Smooth muscle cell (in vitro differentiated cells): Measurements from ENCODE around the gene NUDT5. TPM values are rescaled to one million over a fixed set of nuclear protein-coding genes. Genes with fewer than 3 reads are reported as not detected.

Experiments used
- DNase-seq: peaks from one replicate; lab custom pipeline; 2025; ENCODE audit not compliant: unreplicated experiment; lab: John Stamatoyannopoulos, UW
- H2AFZ ChIP-seq: fragments of 200-600 bp; sonication (generic); 2 replicates; pipeline ENCODE4 v1.6.0; 2016; ENCODE audit warnings: antibody characterized with exemption, low read depth, mild to moderate bottlenecking
- H3F3A ChIP-seq: fragments of 200-600 bp; sonication (generic); 2 replicates; pipeline ENCODE4 v1.6.0; 2017; ENCODE audit warnings: antibody characterized with exemption, low read depth
- H3K27ac ChIP-seq: fragments of 200-600 bp; sonication (generic); 2 replicates; pipeline ENCODE4 v1.5.1; 2016; ENCODE audit warnings: low read depth, mild to moderate bottlenecking
- H3K27me3 ChIP-seq: fragments of 200-600 bp; sonication (generic); 2 replicates; pipeline ENCODE4 v1.6.1; 2016; ENCODE audit warnings: low read depth, mild to moderate bottlenecking
- H3K36me3 ChIP-seq: fragments of 200-600 bp; sonication (generic); 2 replicates; pipeline ENCODE4 v1.5.1; 2016; ENCODE audit warnings: low read depth
- H3K4me1 ChIP-seq: fragments of 200-600 bp; sonication (generic); 2 replicates; pipeline ENCODE4 v1.5.1; 2016; ENCODE audit warnings: low read depth
- H3K4me2 ChIP-seq: fragments of 200-600 bp; sonication (generic); 2 replicates; pipeline ENCODE4 v1.6.0; 2016; ENCODE audit warnings: mild to moderate bottlenecking
- H3K4me3 ChIP-seq: fragments of 200-600 bp; sonication (generic); 2 replicates; pipeline ENCODE4 v1.5.1; 2016; ENCODE audit warnings: mild to moderate bottlenecking
- H3K79me2 ChIP-seq: fragments of 200-600 bp; sonication (generic); 2 replicates; pipeline ENCODE4 v1.6.0; 2016; ENCODE audit warnings: low read depth, mild to moderate bottlenecking
- H3K9ac ChIP-seq: fragments of 200-600 bp; sonication (generic); 2 replicates; pipeline ENCODE4 v1.6.0; 2016; ENCODE audit warnings: low read depth
- H3K9me3 ChIP-seq: fragments of 200-600 bp; sonication (generic); replicated peaks from 2 replicates; pipeline ENCODE4 v1.5.1; 2016; ENCODE audit warnings: low read depth
- H4K20me1 ChIP-seq: fragments of 200-600 bp; sonication (generic); 2 replicates; pipeline ENCODE4 v1.6.0; 2016; ENCODE audit warnings: low read depth
- WGBS: methylation state at CpG from one replicate; pipeline ENCODE4 v1.1.7; 2016; ENCODE audit warnings: low lambda C conversion rate; 5-methylcytosine and 5-hydroxymethylcytosine counted together
- polyA plus RNA-seq: library from polyadenylated mRNA; unstranded; fragments of >200 nt; fragmentation: Nextera tagmentation; extraction: Ambion mirVana; gene quantifications from 2 replicates; pipeline ENCODE4 v1.2.1, GENCODE V29; 2016
- total RNA-seq: library from RNA; depleted of rRNA; stranded (reverse); fragments of >200 nt; gene quantifications from 2 replicates; pipeline ENCODE4 v1.2.3, GENCODE V29; 2014
- TF ChIP-seq, protein P1 (sequence below): fragments of 200-600 bp; sonication (generic); IDR thresholded peaks from 2 replicates; pipeline ENCODE4 v1.5.1; 2017; ENCODE audit warnings: borderline replicate concordance, mild to moderate bottlenecking, antibody characterized with exemption; ENCODE audit not compliant: insufficient read depth, poor library complexity, severe bottlenecking

Gene NUDT5
- total and polyA plus RNA-seq, 2 experiments from 2014 or later = 64.8 to 89.6 TPM

DNA sequence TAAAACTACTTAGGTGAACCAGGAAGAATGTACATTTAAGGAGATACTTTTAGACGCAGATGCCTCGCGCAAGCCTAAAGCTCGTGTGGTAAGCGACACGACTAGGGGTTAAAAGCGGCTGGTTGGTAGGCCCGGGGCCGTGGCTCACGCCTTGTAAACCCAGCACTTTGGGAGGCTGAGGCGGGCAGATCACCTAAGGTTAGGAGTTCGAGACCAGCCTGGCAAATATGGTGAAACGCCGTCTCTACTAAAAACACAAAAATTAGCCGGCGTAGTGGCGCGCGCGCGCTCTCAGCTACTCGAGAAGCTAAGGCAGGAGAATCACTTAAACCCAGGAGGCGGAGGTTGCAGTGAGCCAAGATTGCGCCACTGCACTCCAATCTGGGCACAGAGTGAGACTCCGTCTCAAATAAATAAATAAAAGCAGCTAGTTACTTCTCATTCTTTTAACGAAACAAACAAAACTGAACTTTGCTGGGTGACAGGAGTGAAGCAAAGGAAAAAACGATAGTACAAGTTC, 879 bp downstream of the NUDT5 start:
- H3K9ac ChIP-seq = peak overlapping the region; percentile 90
- H3K4me3 ChIP-seq = peak overlapping the region; percentile 76
- peak overlapping the region; percentile 83 for H3K4me2 ChIP-seq
- TF ChIP-seq, protein P1, sequence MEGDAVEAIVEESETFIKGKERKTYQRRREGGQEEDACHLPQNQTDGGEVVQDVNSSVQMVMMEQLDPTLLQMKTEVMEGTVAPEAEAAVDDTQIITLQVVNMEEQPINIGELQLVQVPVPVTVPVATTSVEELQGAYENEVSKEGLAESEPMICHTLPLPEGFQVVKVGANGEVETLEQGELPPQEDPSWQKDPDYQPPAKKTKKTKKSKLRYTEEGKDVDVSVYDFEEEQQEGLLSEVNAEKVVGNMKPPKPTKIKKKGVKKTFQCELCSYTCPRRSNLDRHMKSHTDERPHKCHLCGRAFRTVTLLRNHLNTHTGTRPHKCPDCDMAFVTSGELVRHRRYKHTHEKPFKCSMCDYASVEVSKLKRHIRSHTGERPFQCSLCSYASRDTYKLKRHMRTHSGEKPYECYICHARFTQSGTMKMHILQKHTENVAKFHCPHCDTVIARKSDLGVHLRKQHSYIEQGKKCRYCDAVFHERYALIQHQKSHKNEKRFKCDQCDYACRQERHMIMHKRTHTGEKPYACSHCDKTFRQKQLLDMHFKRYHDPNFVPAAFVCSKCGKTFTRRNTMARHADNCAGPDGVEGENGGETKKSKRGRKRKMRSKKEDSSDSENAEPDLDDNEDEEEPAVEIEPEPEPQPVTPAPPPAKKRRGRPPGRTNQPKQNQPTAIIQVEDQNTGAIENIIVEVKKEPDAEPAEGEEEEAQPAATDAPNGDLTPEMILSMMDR = no peak
- H3K9me3 ChIP-seq = no peaks in the 10 kb centered on the region
- peak overlapping the region; percentile 98 for H2AFZ ChIP-seq
- peaks cover 11% of the 10 kb centered on the region for H4K20me1 ChIP-seq
- H3K4me1 ChIP-seq = peaks cover 18% of the 10 kb centered on the region
- no peaks in the 10 kb centered on the region for H3F3A ChIP-seq
- WGBS = 3% methylated on average over 27 of the region's 27 CpGs
- DNase-seq = no peak
- H3K79me2 ChIP-seq = peaks cover 90% of the 10 kb centered on the region
- peaks cover 11% of the 10 kb centered on the region for H3K36me3 ChIP-seq
- H3K27me3 ChIP-seq = no peaks in the 10 kb centered on the region
- peak overlapping the region; percentile 92 for H3K27ac ChIP-seq

DNA sequence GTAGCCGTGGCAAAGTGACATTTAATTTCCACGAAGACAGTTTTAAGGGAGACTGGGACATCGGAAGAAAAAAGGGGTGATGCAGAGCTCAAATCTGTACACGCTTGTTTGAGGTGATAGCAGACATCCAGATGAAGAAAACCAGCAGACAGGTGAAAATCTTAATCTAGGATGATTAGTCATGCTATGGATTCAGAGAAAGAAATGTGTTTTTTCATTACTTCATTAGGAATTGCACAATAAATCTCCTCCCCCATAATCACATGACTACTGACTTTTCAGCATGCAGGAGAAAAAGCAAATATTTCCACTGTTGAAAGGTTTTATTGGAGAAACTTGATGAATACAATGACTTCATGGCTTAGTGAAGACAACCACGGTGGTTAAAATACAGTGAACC, 2.5 kb downstream of the NUDT5 start:
- Histone ChIP-seq H4K20me1 (peaks cover 9% of the 10 kb centered on the region), H3K27me3 (no peaks in the 10 kb centered on the region), H3K79me2 (peaks cover 88% of the 10 kb centered on the region), H3K9ac (no peak overlapping the region), H3F3A (no peaks in the 10 kb centered on the region), H3K4me2 (peak overlapping the region; percentile 83), H3K36me3 (no peaks in the 10 kb centered on the region), H2AFZ (no peak overlapping the region), H3K9me3 (no peaks in the 10 kb centered on the region), H3K4me1 (peaks cover 18% of the 10 kb centered on the region), H3K4me3 (no peak overlapping the region), H3K27ac (no peak overlapping the region)
- 75% methylated on average over 5 of the region's 5 CpGs for WGBS
- TF ChIP-seq, protein P1 = no peak
- DNase-seq = no peak

DNA sequence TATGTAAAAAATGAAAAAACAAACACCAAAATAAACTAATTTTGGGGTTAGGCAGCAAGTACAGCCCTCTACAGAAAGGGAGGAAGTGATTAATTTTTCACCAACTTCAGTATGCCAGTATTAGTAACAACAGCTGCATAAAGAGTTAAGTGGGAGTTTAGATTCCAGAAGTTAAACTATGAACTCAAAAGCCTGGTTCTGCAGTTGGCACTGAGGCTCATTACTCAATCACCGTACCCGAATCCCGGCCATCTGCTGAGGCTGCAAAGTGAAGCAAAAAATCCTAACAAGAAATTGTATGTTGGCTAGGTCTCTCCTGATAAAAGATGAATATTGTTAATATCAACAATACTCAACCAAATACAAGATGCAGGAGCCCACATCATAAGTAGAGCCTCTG, 4.0 kb downstream of the NUDT5 start:
- Histone ChIP-seq H3F3A (no peaks in the 10 kb centered on the region), H3K4me3 (no peak overlapping the region), H2AFZ (no peak overlapping the region), H3K79me2 (peaks cover 86% of the 10 kb centered on the region), H4K20me1 (peaks cover 15% of the 10 kb centered on the region), H3K27ac (no peak overlapping the region), H3K4me2 (no peak overlapping the region), H3K36me3 (no peaks in the 10 kb centered on the region), H3K4me1 (peaks cover 12% of the 10 kb centered on the region), H3K27me3 (no peaks in the 10 kb centered on the region), H3K9me3 (no peaks in the 10 kb centered on the region), H3K9ac (no peak overlapping the region)
- TF ChIP-seq, protein P1 = no peak
- 89% methylated on average over 3 of the region's 3 CpGs for WGBS
- no peak for DNase-seq

DNA sequence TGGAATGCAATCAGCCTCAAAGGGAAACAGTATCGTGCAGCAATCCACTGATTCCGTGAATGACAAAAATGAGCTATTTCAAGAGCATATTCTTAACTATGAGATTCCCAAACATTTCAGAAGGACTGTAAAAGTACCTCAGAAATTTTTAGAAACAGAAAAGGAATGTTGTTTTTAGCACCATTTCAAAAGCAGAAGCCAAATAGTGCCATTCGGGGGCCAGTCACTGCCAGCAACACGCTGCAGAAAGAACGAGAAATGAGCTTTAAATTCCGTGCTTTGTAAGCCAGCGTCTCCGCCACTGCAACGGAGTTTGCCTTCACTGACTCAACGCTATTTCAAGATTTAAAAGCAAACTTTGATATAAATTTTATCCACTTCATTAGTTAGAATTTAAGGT, 6.3 kb downstream of the NUDT5 start:
- Histone ChIP-seq H4K20me1 (peaks cover 15% of the 10 kb centered on the region), H3K9ac (no peak overlapping the region), H3K9me3 (no peaks in the 10 kb centered on the region), H3K79me2 (peaks cover 69% of the 10 kb centered on the region), H3K4me2 (no peak overlapping the region), H3K27ac (no peak overlapping the region), H3K4me1 (peaks cover 8% of the 10 kb centered on the region), H3K36me3 (peaks cover 11% of the 10 kb centered on the region), H2AFZ (no peak overlapping the region), H3K27me3 (no peaks in the 10 kb centered on the region), H3F3A (no peaks in the 10 kb centered on the region), H3K4me3 (no peak overlapping the region)
- WGBS = 98% methylated on average over 10 of the region's 10 CpGs
- no peak for DNase-seq
- TF ChIP-seq, protein P1 = no peak
